GM13976 (cell line): Measurements from ENCODE around the gene TMEM243.

Experiments
- DNase-seq: peaks from one replicate; pipeline ENCODE4 v3.0.0; 2012; ENCODE audit warnings: low spot score
- CTCF ChIP-seq: IDR thresholded peaks from 2 replicates; pipeline ENCODE4 v1.5.1; 2012; ENCODE audit warnings: borderline replicate concordance, mild to moderate bottlenecking; ENCODE audit not compliant: insufficient read depth; ENCODE audit errors: extremely low read depth, missing control alignments, control extremely low read depth
- in situ Hi-C: fragments of 300-500 bp; cut with MboI; formaldehyde crosslinking; loops from one replicate; pipeline ENCODE4 v1.12.0; 2022; ENCODE audit warnings: low sequenced_read_pairs, mixed read lengths, inconsistent platforms; ENCODE audit not compliant: unreplicated experiment

The TMEM243 gene

DNA sequence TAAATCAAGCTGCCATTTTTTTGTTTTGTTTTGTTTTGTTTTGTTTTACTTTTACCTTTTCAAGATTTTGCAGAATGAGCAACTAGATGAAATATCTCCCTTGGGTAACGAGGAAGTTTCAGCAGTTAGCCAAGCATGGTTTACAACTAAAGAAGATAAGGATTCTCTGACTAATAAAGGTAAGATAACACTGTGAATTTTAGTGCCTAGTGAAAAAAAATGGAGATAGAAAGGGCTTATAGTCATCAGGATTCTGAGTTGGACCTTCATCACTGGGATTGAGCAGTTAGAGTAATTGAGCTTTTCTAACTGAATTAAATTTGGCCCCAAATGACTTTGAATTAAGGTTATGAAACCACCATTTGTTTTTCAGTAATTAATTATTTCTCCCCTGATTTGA, 46.1 kb downstream of the TMEM243 start:
- TF ChIP-seq CTCF = no peak
- no peak for DNase-seq
- in situ Hi-C loops = no loop called here

GRCh38 chr7:87171282-87171934, 48.1 kb downstream of the TMEM243 start:
- no peak for DNase-seq
- in situ Hi-C loops = no loop called here
- TF ChIP-seq CTCF = no peak

DNA sequence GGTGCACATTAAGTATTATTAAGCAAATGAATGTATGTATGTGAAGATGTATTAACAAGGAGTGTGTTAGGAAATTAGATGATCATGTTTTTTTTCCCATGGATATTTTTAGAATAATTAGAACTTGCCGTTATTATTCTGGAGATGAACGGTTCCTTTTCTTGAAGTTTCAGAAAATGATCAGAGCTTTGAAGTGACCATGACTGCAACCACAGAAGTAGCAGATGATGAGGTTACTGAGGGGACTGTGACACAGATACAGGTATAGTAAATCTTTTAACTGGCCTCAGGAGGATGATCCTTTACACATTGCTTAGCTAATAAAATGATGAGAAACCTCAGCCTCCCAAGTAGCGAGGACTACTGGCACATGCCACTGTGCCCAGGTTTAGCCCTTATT, 48.7 kb downstream of the TMEM243 start:
- no peak for DNase-seq
- TF ChIP-seq CTCF = no peak
- in situ Hi-C loops = no loop called here

GRCh38 chr7:87164433-87164832, 55.1 kb downstream of the TMEM243 start:
- DNase-seq = no peak
- in situ Hi-C loops = no loop called here

GRCh38 chr7:87159538-87159937, 60.0 kb downstream of the TMEM243 start:
- no peak for TF ChIP-seq CTCF
- in situ Hi-C loops = loop anchor here (5.0 kb wide), 1 partner anchor 58 kb away; the partner anchor contains the start of gene TMEM243
- DNase-seq = no peak

More at GRCh38 chr7:87164433-87164832, 55.1 kb downstream of the TMEM243 start:
- TF ChIP-seq CTCF = no peak

DNA sequence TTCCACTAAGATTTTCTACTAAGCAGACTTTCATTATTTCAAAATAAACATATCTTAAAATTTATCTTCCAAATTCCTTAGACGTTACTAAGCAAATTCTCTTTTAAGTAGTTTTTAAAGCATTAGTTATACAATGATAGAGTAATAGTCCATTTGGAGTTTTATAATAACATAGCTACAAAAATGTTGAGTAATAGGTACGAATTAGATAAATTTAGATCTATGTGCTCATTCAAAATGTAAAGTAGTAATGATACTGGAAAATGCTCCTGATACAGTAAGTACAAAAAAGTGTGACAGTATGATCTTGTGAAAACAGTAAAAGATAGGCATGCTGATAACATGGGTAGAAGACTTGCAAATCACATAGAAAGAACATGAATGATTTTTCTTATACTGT, 62.8 kb downstream of the TMEM243 start:
- DNase-seq = no peak
- in situ Hi-C loops = loop anchor here (5.0 kb wide), 1 partner anchor 61 kb away; the partner anchor contains the start of gene TMEM243
- TF ChIP-seq CTCF = no peak
